ENCODE measurements around the gene DDI2.

DDI2 gene

DNA sequence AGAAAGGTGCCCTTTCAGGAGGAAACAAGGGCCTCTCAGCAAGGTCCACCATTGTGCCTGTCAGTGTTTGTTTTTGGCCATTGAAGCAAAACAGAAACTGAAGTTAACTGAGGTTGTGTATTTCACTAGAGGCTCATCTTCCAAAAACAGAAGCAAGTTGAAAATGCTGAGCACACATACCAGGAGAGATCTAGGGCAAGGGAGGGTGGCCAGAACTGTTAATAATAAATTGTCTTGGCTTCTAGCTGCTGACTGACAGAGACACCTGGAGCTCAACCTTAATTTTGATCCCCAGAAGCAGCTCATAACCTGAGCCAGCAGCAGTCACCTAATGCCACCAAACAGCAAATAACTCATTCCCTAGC is 37.6 kb upstream of the DDI2 start:
- Histone ChIP-seq H3K36me3 (ENCODE audit: insufficient read depth, low read length) (no peaks in the 10 kb centered on the region), H3K4me2 (ENCODE audit: insufficient read depth, low read length) (no peak overlapping the region), H3K27ac (ENCODE audit: low read length) (no peak overlapping the region), H3K79me2 (ENCODE audit: insufficient read depth, low read length) (no peaks in the 10 kb centered on the region), H3K9ac (ENCODE audit: low read depth, low read length) (no peak overlapping the region), H3K9me3 (ENCODE audit: insufficient read depth, low read length, severe bottlenecking) (no peaks in the 10 kb centered on the region), H4K20me1 (ENCODE audit: insufficient read depth, low read length) (no peaks in the 10 kb centered on the region; the same call in 1 of the 2 replicates), H3K4me1 (ENCODE audit: insufficient read depth, low read length) (no peaks in the 10 kb centered on the region), H2AFZ (ENCODE audit: low read depth, low read length) (no peak overlapping the region), H3K4me3 (ENCODE audit: low read depth in 1 of 2, low read length in 2 of 2) (no peak overlapping the region), H3K27me3 (ENCODE audit: insufficient read depth, low read length, poor library complexity) (no peaks in the 10 kb centered on the region)
- ATAC-seq (ENCODE audit: insufficient read depth, low read depth) (no peak), DNase-seq (no peak)
- TF ChIP-seq CTCF (IDR thresholded peaks at IDR 0.05; ENCODE audit: borderline replicate concordance, extremely low read depth, low read length, poor library complexity, severe bottlenecking) (no peak), EZH2 (IDR thresholded peaks at IDR 0.05; ENCODE audit: borderline replicate concordance, low read depth, low read length, severe bottlenecking) (no peak)

DNA sequence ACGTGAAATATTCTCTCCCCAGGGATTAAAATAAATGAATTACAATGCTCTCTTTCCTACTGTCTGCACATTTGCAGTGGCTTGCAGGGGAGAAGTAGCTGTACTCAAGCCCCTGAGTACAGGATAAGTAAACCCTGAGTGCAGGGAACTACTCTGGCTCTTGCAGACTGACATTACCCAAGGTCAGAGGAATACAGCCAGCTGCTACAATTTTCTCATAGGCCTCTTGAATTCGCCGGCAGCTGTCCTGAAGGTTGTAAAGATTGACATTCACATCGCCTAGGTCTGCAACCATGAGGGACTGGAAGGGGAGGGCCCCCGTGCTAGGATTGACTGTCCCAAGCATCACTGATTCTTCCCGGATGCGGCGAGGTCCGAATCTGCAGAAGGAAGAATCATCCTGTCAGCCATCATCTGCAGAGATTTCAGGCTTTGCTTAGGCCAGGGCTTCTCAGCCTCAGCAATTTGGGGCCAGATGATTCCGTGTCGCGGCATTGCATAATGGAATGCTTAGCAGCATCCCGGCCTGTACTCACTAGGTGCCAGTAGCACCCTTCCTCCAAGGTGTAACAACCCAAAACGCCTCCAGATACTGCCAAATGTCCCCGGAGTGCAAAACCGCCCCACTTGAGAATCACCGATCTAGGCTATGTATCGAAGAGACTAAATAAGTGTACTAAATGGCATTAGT is 34.1 kb upstream of the DDI2 start:
- Histone ChIP-seq H2AFZ (ENCODE audit: low read depth, low read length) (no peak overlapping the region), H3K4me1 (ENCODE audit: insufficient read depth, low read length) (no peaks in the 10 kb centered on the region), H3K9ac (ENCODE audit: low read depth, low read length) (no peak overlapping the region), H3K9me3 (ENCODE audit: insufficient read depth, low read length, severe bottlenecking) (no peaks in the 10 kb centered on the region), H3K27ac (ENCODE audit: low read length) (no peak overlapping the region), H3K4me3 (ENCODE audit: low read depth in 1 of 2, low read length in 2 of 2) (no peak overlapping the region), H3K4me2 (ENCODE audit: insufficient read depth, low read length) (no peak overlapping the region), H4K20me1 (ENCODE audit: insufficient read depth, low read length) (no peaks in the 10 kb centered on the region), H3K27me3 (ENCODE audit: insufficient read depth, low read length, poor library complexity) (no peaks in the 10 kb centered on the region), H3K36me3 (ENCODE audit: insufficient read depth, low read length) (no peaks in the 10 kb centered on the region), H3K79me2 (ENCODE audit: insufficient read depth, low read length) (no peaks in the 10 kb centered on the region)
- DNase-seq (no peak), ATAC-seq (ENCODE audit: insufficient read depth, low read depth) (no peak)
- no peak for TF ChIP-seq CTCF (IDR thresholded peaks at IDR 0.05; ENCODE audit: borderline replicate concordance, extremely low read depth, low read length, poor library complexity, severe bottlenecking)
- TF ChIP-seq EZH2 (IDR thresholded peaks at IDR 0.05; ENCODE audit: borderline replicate concordance, low read depth, low read length, severe bottlenecking), result no peak

DNA sequence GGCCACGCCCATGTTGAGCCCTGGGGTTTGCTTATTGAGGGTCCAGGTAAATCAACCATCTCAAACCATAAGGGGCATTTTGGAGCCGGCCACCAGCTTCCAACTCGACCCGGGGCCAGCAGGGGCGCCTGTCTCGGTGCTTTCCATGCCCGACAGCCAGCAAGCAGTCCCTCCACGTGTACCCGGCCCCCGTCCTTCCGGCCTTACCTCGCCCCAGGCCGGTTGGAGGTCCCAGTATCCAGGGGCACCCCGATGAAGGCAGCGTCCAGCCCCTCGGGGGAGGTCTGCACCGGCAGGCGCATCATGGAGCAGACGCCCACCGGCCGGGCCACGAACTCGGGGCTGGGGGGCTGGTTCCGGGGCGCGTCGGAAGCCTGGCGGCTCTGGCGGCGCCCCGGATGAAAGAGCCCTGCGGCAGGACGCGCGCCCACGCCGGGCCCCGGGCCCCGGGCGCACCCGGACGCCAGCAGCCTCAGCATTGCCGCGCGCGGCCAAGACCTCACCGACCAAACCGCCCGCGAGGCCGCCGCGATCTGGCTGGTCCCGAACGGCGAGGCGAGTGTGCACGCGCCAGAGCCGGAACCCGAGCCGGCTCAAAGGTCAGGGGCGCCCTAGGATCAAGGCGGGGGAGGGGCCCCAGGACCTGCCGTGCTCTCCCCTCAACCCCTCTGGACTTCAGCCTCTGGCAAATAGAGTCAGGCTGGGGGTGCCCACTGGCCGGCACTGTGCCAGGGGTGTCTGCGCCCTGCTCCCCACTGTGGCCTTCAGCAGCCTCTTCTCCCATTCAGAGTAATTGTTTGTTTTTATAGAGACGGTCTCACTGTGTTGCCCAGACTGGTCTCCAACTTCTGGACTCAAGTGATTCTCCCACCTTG is 32.5 kb upstream of the DDI2 start, which contains the start of gene AGMAT:
Gene AGMAT, minus strand, starts transcription at position 563 of the 875 bp plus-strand sequence. Its CDS starts 84 bp downstream, at position 479.
- H3K4me2 ChIP-seq (ENCODE audit: insufficient read depth, low read length), result no peak within 1 kb of the TSS
- no peaks in the 10 kb centered on the region for H3K79me2 ChIP-seq (ENCODE audit: insufficient read depth, low read length)
- H3K27ac ChIP-seq (ENCODE audit: low read length), result no peak within 1 kb of the TSS
- no peak for TF ChIP-seq CTCF (IDR thresholded peaks at IDR 0.05; ENCODE audit: borderline replicate concordance, extremely low read depth, low read length, poor library complexity, severe bottlenecking)
- TF ChIP-seq EZH2 (IDR thresholded peaks at IDR 0.05; ENCODE audit: borderline replicate concordance, low read depth, low read length, severe bottlenecking), result no peak
- H3K9me3 ChIP-seq (ENCODE audit: insufficient read depth, low read length, severe bottlenecking), result no peaks in the 10 kb centered on the region
- H3K36me3 ChIP-seq (ENCODE audit: insufficient read depth, low read length), result no peaks in the 10 kb centered on the region
- no peak within 1 kb of the TSS for H3K4me3 ChIP-seq (ENCODE audit: low read depth in 1 of 2, low read length in 2 of 2)
- DNase-seq (no peak), ATAC-seq (ENCODE audit: insufficient read depth, low read depth) (no peak)
- H3K27me3 ChIP-seq (ENCODE audit: insufficient read depth, low read length, poor library complexity), result no peaks in the 10 kb centered on the region
- no peak within 1 kb of the TSS for H2AFZ ChIP-seq (ENCODE audit: low read depth, low read length)
- no peak within 1 kb of the TSS for H3K9ac ChIP-seq (ENCODE audit: low read depth, low read length)
- no peaks in the 10 kb centered on the region for H3K4me1 ChIP-seq (ENCODE audit: insufficient read depth, low read length)
- H4K20me1 ChIP-seq (ENCODE audit: insufficient read depth, low read length), result no peaks in the 10 kb centered on the region
